ENCODE measurements around the gene AKAP9.

The AKAP9 gene

DNA sequence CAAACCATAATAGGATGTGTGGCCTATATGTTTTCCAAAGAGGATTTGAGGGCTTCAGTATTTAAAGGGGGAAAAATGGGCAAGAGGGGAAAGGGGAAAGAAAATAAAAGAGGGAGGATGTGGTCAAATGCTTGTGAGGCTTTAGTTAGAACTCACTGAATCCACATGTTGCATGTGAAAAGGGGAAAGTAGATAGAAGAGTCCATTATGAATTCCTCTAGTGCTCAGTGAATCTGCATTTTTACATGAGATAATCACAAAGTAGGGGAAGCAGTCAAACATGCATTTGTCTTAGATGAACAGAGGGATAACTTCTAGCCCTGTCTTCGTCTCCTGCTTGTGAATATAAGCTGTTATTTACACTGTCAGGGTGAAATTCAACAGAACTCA lies 24.6 kb upstream of the AKAP9 start:
- no peak for DNase-seq (ENCODE audit: extremely low spot score)
- POLR2A ChIA-PET: no interaction called here
- CTCF ChIA-PET: interaction anchor here (1.3 to 1.9 kb wide), 3 partner anchors 30 to 85 kb away, joined by 3 to 6 read pairs (median 6); partner anchors contain the start of gene MTERF1
- TF ChIP-seq, protein P1, sequence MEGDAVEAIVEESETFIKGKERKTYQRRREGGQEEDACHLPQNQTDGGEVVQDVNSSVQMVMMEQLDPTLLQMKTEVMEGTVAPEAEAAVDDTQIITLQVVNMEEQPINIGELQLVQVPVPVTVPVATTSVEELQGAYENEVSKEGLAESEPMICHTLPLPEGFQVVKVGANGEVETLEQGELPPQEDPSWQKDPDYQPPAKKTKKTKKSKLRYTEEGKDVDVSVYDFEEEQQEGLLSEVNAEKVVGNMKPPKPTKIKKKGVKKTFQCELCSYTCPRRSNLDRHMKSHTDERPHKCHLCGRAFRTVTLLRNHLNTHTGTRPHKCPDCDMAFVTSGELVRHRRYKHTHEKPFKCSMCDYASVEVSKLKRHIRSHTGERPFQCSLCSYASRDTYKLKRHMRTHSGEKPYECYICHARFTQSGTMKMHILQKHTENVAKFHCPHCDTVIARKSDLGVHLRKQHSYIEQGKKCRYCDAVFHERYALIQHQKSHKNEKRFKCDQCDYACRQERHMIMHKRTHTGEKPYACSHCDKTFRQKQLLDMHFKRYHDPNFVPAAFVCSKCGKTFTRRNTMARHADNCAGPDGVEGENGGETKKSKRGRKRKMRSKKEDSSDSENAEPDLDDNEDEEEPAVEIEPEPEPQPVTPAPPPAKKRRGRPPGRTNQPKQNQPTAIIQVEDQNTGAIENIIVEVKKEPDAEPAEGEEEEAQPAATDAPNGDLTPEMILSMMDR (IDR thresholded peaks at IDR 0.05; ENCODE audit: control extremely low read depth, extremely low read depth, low read depth, missing control alignments): no peak

DNA sequence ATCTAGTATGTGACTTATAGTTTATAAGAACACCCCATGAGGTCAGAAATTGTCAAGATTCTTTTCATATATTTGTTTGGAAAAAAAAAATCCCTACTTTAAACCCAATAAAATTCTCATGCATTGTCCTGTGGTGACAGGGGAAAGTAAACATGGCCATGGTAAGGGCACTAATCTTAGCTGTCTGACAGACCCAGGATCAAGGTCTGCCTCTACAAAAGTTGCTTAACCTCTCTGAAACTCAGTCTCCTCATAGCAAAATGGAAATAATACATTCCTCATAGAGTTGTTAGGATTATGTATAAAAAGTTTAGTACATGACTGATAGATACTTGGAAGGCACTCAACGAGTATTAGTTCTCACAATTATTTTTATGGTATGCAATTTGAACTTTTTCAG lies 22.3 kb upstream of the AKAP9 start:
- CTCF ChIA-PET: interaction anchor here (1.5 kb wide), 1 partner anchor 22 kb away, joined by 3 read pairs; no protein-coding TSS in a partner anchor
- no peak for DNase-seq (ENCODE audit: extremely low spot score)
- TF ChIP-seq, protein P1 (IDR thresholded peaks at IDR 0.05; ENCODE audit: control extremely low read depth, extremely low read depth, low read depth, missing control alignments): no peak

DNA sequence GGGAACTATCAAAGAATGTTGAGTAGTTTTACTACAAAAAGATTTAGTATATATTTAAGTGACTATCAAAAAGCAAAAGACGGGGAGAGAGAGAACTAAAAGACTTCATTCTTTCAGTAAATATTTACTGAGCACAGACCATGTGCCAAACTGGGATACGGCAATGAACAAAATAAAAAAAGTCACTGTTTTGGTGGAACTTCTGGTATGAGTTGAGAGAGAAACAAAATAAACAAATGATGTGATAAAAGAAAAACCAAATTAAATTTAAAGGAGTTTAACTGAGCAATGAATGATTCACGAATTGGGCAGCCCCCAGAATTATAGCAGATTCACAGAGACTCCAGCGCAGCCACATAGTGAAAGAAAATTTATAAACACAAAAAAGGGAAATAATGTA lies 17.8 kb upstream of the AKAP9 start:
- ChIA-PET CTCF (interaction anchor here (1.8 kb wide), 1 partner anchor 41 kb away, joined by 5 read pairs; no protein-coding TSS in a partner anchor), POLR2A (no interaction called here)
- no peak for DNase-seq (ENCODE audit: extremely low spot score)
- TF ChIP-seq, protein P1 (IDR thresholded peaks at IDR 0.05; ENCODE audit: control extremely low read depth, extremely low read depth, low read depth, missing control alignments): no peak

More for the DNA sequence above, 22.3 kb upstream of the AKAP9 start:
- POLR2A ChIA-PET: no interaction called here

DNA sequence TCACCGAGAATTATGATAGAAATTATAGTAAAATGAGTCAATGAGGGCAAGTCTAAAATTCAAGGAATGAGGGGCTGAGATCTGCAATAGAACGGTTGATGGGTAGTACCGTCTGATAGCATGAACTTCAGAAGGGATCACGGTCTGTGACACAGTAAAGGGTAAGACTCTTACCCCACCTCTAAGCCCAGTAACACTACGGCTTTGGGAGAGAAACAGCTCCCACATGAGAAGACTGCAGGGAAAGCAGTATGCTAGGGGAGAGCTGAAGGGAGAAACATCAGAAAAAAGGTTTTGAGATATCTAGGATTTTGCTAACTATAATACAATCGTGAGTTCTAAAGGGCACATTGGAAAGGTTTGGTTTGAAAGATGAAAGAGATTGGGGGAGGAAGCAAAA lies 12.8 kb upstream of the AKAP9 start:
- CTCF ChIA-PET: interaction anchor here (1.7 kb wide), 1 partner anchor 13 kb away, joined by 4 read pairs; no protein-coding TSS in a partner anchor
- TF ChIP-seq, protein P1 (IDR thresholded peaks at IDR 0.05; ENCODE audit: control extremely low read depth, extremely low read depth, low read depth, missing control alignments): no peak
- POLR2A ChIA-PET: no interaction called here
- DNase-seq (ENCODE audit: extremely low spot score): no peak

DNA sequence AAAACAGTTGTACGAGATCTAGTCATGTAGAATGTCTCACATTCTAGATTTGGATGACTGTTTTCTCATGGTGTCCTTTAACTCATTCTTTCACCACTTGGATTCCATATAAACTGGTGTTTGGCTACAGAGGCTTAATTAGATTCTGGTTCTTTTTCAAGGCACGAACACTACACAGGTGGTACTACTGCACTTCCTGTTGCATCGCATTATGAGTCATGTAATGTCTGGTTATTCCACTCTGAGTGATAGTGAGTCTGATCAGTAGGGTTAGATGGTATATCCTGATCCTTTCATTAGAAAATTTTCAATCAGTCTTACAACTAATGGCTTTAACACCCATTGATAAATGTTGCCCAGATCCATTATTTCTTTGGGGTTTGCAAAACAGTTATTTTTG lies 11.2 kb upstream of the AKAP9 start:
- CTCF ChIA-PET: no interaction called here
- TF ChIP-seq, protein P1 (IDR thresholded peaks at IDR 0.05; ENCODE audit: control extremely low read depth, extremely low read depth, low read depth, missing control alignments): no peak
- POLR2A ChIA-PET: no interaction called here
- DNase-seq (ENCODE audit: extremely low spot score): no peak

DNA sequence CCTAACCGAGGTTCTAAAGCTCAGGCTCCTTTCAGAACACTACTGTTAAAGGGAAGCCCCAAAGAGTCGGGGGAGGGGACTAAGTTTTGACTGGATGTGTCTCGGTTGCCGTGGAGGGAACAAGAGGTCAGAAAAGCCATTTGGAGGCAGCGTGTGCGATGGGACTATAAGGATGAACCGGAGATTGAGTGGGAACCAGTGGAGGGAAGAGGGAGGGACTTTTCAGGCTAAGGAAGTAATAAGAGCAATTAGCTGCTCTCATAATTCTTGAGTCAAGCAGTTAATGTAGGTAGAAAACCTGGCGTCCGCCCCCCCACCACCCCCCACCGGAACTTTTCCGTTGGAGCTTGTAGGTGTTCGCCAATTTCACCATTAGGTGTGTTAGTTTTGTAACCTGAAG lies 491 bp upstream of the AKAP9 start:
- DNase-seq (ENCODE audit: extremely low spot score): peak; percentile 44

More for the DNA sequence above, 491 bp upstream of the AKAP9 start:
- ChIA-PET CTCF (interaction anchor here (1.0 to 3.5 kb wide), 12 partner anchors 9 to 521 kb away, joined by 3 to 17 read pairs (median 4); partner anchors contain the start of genes CYP51A1, GATAD1 and MTERF1), POLR2A (interaction anchor here (1.8 kb wide), 1 partner anchor 588 kb away, joined by 4 read pairs; the partner anchor contains the start of genes PEX1 and RBM48)
- TF ChIP-seq, protein P1 (IDR thresholded peaks at IDR 0.05; ENCODE audit: control extremely low read depth, extremely low read depth, low read depth, missing control alignments): no peak

Data from GM10248 (cell line).